HCT116 (cell line): Measurements from ENCODE around the gene ARL11. TPM values are rescaled to one million over a fixed set of nuclear protein-coding genes. Genes with fewer than 3 reads are reported as not detected.

ENCODE experiments used
- ATAC-seq: fragments of 200-7000 bp; cut with Tn5 transposase; 2 replicates; pipeline ENCODE4 v1.9.1; 2020; ENCODE audit warnings: mild to moderate bottlenecking, moderate library complexity
- BruUV-seq: library from RNA; stranded (reverse); fragments of 400-500 nt; replicated peaks from 2 replicates; lab custom pipeline; 2021; lab: Mats Ljungman, UMichigan
- CTCF ChIA-PET: fragments of 300-600 bp; sonication (Branson Sonifier 250); formaldehyde crosslinking; loops from one replicate; lab custom pipeline; 2021; ENCODE audit warnings: antibody characterized with exemption; lab: Charles Lee
- POLR2A ChIA-PET: fragments of 300-600, 350-600 bp; sonication (Branson Sonifier 250); formaldehyde crosslinking; loops from one replicate; lab custom pipeline; 2021; ENCODE audit warnings: antibody characterized with exemption; lab: Charles Lee
- RAD21 ChIA-PET, 2 experiments: fragments of 300-600 bp; sonication (Branson Sonifier 250); formaldehyde crosslinking; loops; one replicate each; lab custom pipeline; 2023; ENCODE audit warnings: low total read pairs in 2 of 2; ENCODE audit not compliant: uncharacterized antibody in 2 of 2, unreplicated experiment in 2 of 2, low non-redundant PET in 1 of 2; lab: Charles Lee
- DNase-seq: peaks from one replicate; pipeline ENCODE4 v3.0.0-alpha.2; 2010; ENCODE audit warnings: low read depth, low spot score
- H2AFZ ChIP-seq: fragments of 200-600 bp; shearing (Covaris generic), sonication (generic); 2 replicates; pipeline ENCODE4 v1.6.1; 2017; ENCODE audit warnings: low read depth, mixed run types, mixed read lengths, antibody characterized with exemption, low read length; ENCODE audit not compliant: poor library complexity, severe bottlenecking
- H3K27ac ChIP-seq: 2 replicates; pipeline ENCODE4 v1.5.1; 2012; ENCODE audit warnings: low read depth, low read length
- H3K27me3 ChIP-seq: fragments of 200-600 bp; sonication (generic); 2 replicates; pipeline ENCODE4 v1.6.1; 2016; ENCODE audit warnings: mixed run types, low read length, mixed read lengths; ENCODE audit not compliant: insufficient read depth
- H3K36me3 ChIP-seq, 2 experiments: fragments of 200-500 bp in 1 of 2; fragments of 200-600 bp in 1 of 2; sonication (Bioruptor generic) in 1 of 2; sonication (generic) in 1 of 2; 2 replicates each; pipeline versions ENCODE4 v1.5.1 to v1.6.1; 2014 to 2016; ENCODE audit warnings: low read length in 2 of 2, inconsistent platforms in 1 of 2, mixed read lengths in 1 of 2, mixed run types in 1 of 2; ENCODE audit not compliant: insufficient read depth in 2 of 2, control insufficient read depth in 1 of 2
- H3K4me1 ChIP-seq, 2 experiments: fragments of 200-600 bp in 1 of 2; sonication (generic) in 1 of 2; 2 replicates each; pipeline versions ENCODE4 v1.5.1 to v1.6.1; 2012 to 2017; ENCODE audit warnings: low read length in 2 of 2, inconsistent platforms in 1 of 2, mild to moderate bottlenecking in 1 of 2, mixed read lengths in 1 of 2, mixed run types in 1 of 2, moderate library complexity in 1 of 2; ENCODE audit not compliant: insufficient read depth in 2 of 2, control insufficient read depth in 1 of 2
- H3K4me2 ChIP-seq: fragments of 200-600 bp; sonication (generic); 2 replicates; pipeline ENCODE4 v1.6.1; 2017; ENCODE audit warnings: mixed run types, low read length, mixed read lengths
- H3K4me3 ChIP-seq, 2 experiments: fragments of 200-600 bp in 1 of 2; sonication (generic) in 1 of 2; replicated peaks in 1 of 2; 2 replicates each; pipeline ENCODE4 v1.5.1; 2011 to 2016; ENCODE audit warnings: low read length in 2 of 2, control low read depth in 1 of 2, low read depth in 1 of 2, mild to moderate bottlenecking in 1 of 2, mixed read lengths in 1 of 2, mixed run types in 1 of 2
- H3K79me2 ChIP-seq: fragments of 200-600 bp; sonication (generic); 2 replicates; pipeline ENCODE4 v1.6.1; 2017; ENCODE audit warnings: mild to moderate bottlenecking, mixed run types, low read length, moderate library complexity, mixed read lengths; ENCODE audit not compliant: insufficient read depth
- H3K9ac ChIP-seq: fragments of 200-600 bp; sonication (generic); 2 replicates; pipeline ENCODE4 v1.6.1; 2016; ENCODE audit warnings: low read length, mixed read lengths
- H3K9me2 ChIP-seq: fragments of 200-600 bp; sonication (generic), shearing (Covaris generic); 2 replicates; pipeline ENCODE4 v1.6.1; 2017; ENCODE audit warnings: mixed run types, mild to moderate bottlenecking, moderate library complexity; ENCODE audit not compliant: insufficient read depth
- H3K9me3 ChIP-seq, 2 experiments: fragments of 200-500 bp in 1 of 2; fragments of 200-600 bp in 1 of 2; sonication (Bioruptor generic) in 1 of 2; sonication (generic) in 1 of 2; 2 replicates each; pipeline ENCODE4 v1.6.1; 2014 to 2017; ENCODE audit warnings: low read length in 2 of 2, mixed read lengths in 2 of 2, inconsistent platforms in 1 of 2, low read depth in 1 of 2, mild to moderate bottlenecking in 1 of 2, mixed run types in 1 of 2, moderate library complexity in 1 of 2; ENCODE audit not compliant: control insufficient read depth in 1 of 2, insufficient read depth in 1 of 2
- H4K20me1 ChIP-seq: fragments of 200-600 bp; sonication (generic), shearing (Covaris generic); 2 replicates; pipeline ENCODE4 v1.6.1; 2017; ENCODE audit warnings: mixed run types, mild to moderate bottlenecking, moderate library complexity; ENCODE audit not compliant: insufficient read depth
- ATF3 ChIP-seq: IDR thresholded peaks from 2 replicates; pipeline ENCODE4 v1.6.1; 2012
- CBX3 ChIP-seq: IDR thresholded peaks from 2 replicates; pipeline ENCODE4 v1.6.1; 2012; ENCODE audit warnings: low read depth
- CEBPB ChIP-seq: IDR thresholded peaks from 2 replicates; pipeline ENCODE4 v1.6.1; 2012; ENCODE audit warnings: low read depth
- CTCF ChIP-seq, 3 experiments: fragments of 200-600 bp in 1 of 3; sonication (generic) in 1 of 3; IDR thresholded peaks in 2 of 3; conservative IDR thresholded peaks in 1 of 3; 2 replicates each; pipeline ENCODE4 v1.5.1; 2012 to 2017; ENCODE audit warnings: low read depth in 2 of 3, low read length in 2 of 3, antibody characterized with exemption in 1 of 3, borderline replicate concordance in 1 of 3, control low read depth in 1 of 3, mild to moderate bottlenecking in 1 of 3, mixed read lengths in 1 of 3, mixed run types in 1 of 3, moderate library complexity in 1 of 3; ENCODE audit not compliant: insufficient read depth in 1 of 3
- EGR1 ChIP-seq: IDR thresholded peaks from 2 replicates; pipeline ENCODE4 v1.6.1; 2012; ENCODE audit warnings: low read depth
- EZH2 ChIP-seq: fragments of 200-600 bp; sonication (generic); IDR thresholded peaks from 2 replicates; pipeline ENCODE4 v1.6.1; 2017; ENCODE audit warnings: antibody characterized with exemption, mixed run types
- EZH2phosphoT487 ChIP-seq: fragments of 200-600 bp; IDR thresholded peaks from 2 replicates; pipeline ENCODE4 v1.6.1; 2018; ENCODE audit warnings: antibody characterized with exemption, borderline replicate concordance
- FOSL1 ChIP-seq: IDR thresholded peaks from 2 replicates; pipeline ENCODE4 v1.6.1; 2012; ENCODE audit warnings: low read depth
- POLR2A ChIP-seq: IDR thresholded peaks from 2 replicates; pipeline ENCODE4 v1.7.0; 2011; ENCODE audit warnings: borderline replicate concordance; ENCODE audit not compliant: insufficient read depth, insufficient read length; ENCODE audit errors: extremely low read depth
- POLR2AphosphoS5 ChIP-seq: IDR thresholded peaks from 2 replicates; pipeline ENCODE4 v1.6.1; 2011; ENCODE audit warnings: mild to moderate bottlenecking, low read depth, low read length, moderate library complexity
- RAD21 ChIP-seq: IDR thresholded peaks from 2 replicates; pipeline ENCODE4 v1.6.1; 2012; ENCODE audit warnings: low read depth, mild to moderate bottlenecking
- REST ChIP-seq: IDR thresholded peaks from 2 replicates; pipeline ENCODE4 v1.6.1; 2012; ENCODE audit warnings: low read depth
- SP1 ChIP-seq: IDR thresholded peaks from 2 replicates; pipeline ENCODE4 v1.6.1; 2012; ENCODE audit warnings: low read depth
- SRF ChIP-seq: IDR thresholded peaks from 2 replicates; pipeline ENCODE4 v1.6.1; 2012; ENCODE audit warnings: low read depth
- TCF7L2 ChIP-seq: IDR thresholded peaks from 2 replicates; pipeline ENCODE4 v1.7.0; 2011; ENCODE audit warnings: borderline replicate concordance, inconsistent platforms; ENCODE audit not compliant: insufficient read depth, insufficient read length; ENCODE audit errors: extremely low read depth
- YY1 ChIP-seq: IDR thresholded peaks from 2 replicates; pipeline ENCODE4 v1.6.1; 2011; ENCODE audit warnings: low read length, low read depth, moderate library complexity, mild to moderate bottlenecking; ENCODE audit not compliant: insufficient replicate concordance; ENCODE audit errors: extremely low read depth
- ZFX ChIP-seq: fragments of 450-650 bp; IDR thresholded peaks from 2 replicates; pipeline ENCODE4 v1.6.1; 2017
- ZNF274 ChIP-seq: fragments of 200-500 bp; sonication (Bioruptor generic); IDR thresholded peaks from 2 replicates; pipeline ENCODE4 v1.6.1; 2014; ENCODE audit warnings: mild to moderate bottlenecking, low read depth, low read length, inconsistent platforms
- intact Hi-C: fragments of 100-400 bp; cut with micrococcal nuclease; formaldehyde crosslinking; loops from 2 replicates; pipeline ENCODE4 v1.10.0; 2022
- total RNA-seq: library from RNA; stranded (reverse); gene quantifications from one replicate; pipeline ENCODE4 v1.2.1, GENCODE V29; 2021; ENCODE audit not compliant: unreplicated experiment
- TF ChIP-seq, protein P1 (sequence below): IDR thresholded peaks from 2 replicates; pipeline ENCODE4 v1.6.1; 2012

The ARL11 gene
- total RNA-seq, 1 experiment from 2014 or later = not detected

DNA sequence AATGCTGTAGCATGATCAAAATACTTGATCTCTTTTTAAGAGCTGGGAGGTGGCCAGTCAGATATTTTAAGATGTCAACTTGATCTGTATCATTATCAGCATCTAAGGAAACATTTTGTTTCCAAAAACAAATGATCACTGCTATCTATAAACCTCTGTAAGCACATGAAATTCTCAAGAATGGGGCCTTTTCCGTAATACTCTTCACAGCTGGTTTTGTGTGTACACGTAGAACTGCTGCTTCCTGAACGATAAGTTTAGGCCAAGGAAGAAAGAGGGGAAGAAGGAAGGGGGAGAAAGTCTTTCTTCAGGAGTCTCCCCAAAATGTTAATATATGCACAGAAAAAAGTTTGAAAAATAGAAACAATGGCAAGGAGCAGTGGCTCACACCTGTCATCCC, 25.7 kb downstream of the ARL11 start:
- no peak overlapping the region for H3K4me3 ChIP-seq
- ChIA-PET RAD21 (no interaction called here), CTCF (no interaction called here), POLR2A (no interaction called here)
- H3K4me1 ChIP-seq = no peaks in the 10 kb centered on the region
- H3K9me3 ChIP-seq = no peaks in the 10 kb centered on the region
- TF ChIP-seq CBX3 = no peak
- TF ChIP-seq CEBPB = no peak
- TF ChIP-seq RAD21 = no peak
- TF ChIP-seq EGR1 = no peak
- TF ChIP-seq, protein P1, sequence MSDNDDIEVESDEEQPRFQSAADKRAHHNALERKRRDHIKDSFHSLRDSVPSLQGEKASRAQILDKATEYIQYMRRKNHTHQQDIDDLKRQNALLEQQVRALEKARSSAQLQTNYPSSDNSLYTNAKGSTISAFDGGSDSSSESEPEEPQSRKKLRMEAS = no peak
- TF ChIP-seq POLR2A = no peak
- TF ChIP-seq YY1 = no peak
- TF ChIP-seq ZFX = no peak
- no peak for TF ChIP-seq ZNF274
- no peak for TF ChIP-seq POLR2AphosphoS5
- no peak for TF ChIP-seq REST
- no peak for TF ChIP-seq ATF3
- TF ChIP-seq CTCF (IDR thresholded peaks at IDR 0.05 in 2 of 3, conservative IDR thresholded peaks at IDR 0.05 in 1 of 3; ENCODE audit: borderline replicate concordance in 1 of 3, insufficient read depth in 1 of 3, low read depth in 2 of 3, low read length in 2 of 3) = no peak
- TF ChIP-seq EZH2phosphoT487 = no peak
- no peak for TF ChIP-seq SRF
- TF ChIP-seq FOSL1 = no peak
- no peak for TF ChIP-seq SP1
- no peak for TF ChIP-seq EZH2
- TF ChIP-seq TCF7L2 = no peak
- no peak overlapping the region for H3K27ac ChIP-seq
- H3K4me2 ChIP-seq = no peak overlapping the region
- DNase-seq (no peak), ATAC-seq (no peak)
- H3K79me2 ChIP-seq = no peaks in the 10 kb centered on the region
- no peak overlapping the region for H3K9ac ChIP-seq
- H4K20me1 ChIP-seq = no peaks in the 10 kb centered on the region
- no TSS peak for BruUV-seq
- H3K9me2 ChIP-seq = no peaks in the 10 kb centered on the region
- no peak overlapping the region for H2AFZ ChIP-seq
- intact Hi-C loops = loop anchor here (5.0 kb wide), 1 partner anchor 1418 kb away; no protein-coding TSS in a partner anchor
- H3K27me3 ChIP-seq = no peaks in the 10 kb centered on the region
- H3K36me3 ChIP-seq = no peaks in the 10 kb centered on the region
